WTC11 (cell line): ENCODE data around the gene JOSD2.

Experiments used
- ATF1 ChIP-seq: sonication (generic); formaldehyde crosslinking; IDR thresholded peaks from 2 replicates; pipeline ENCODE4 v1.8.1; 2023; ENCODE audit warnings: mild to moderate bottlenecking, moderate library complexity, missing genetic modification reagents
- CREM ChIP-seq: sonication (generic); formaldehyde crosslinking; IDR thresholded peaks from 2 replicates; pipeline ENCODE4 v1.8.1; 2022; ENCODE audit warnings: mild to moderate bottlenecking, missing genetic modification reagents, moderate library complexity
- CTCF ChIP-seq: fragments of 200-600 bp; IDR thresholded peaks from 2 replicates; pipeline ENCODE4 v1.8.0; 2022; ENCODE audit warnings: antibody characterized with exemption
- E2F1 ChIP-seq: sonication (generic); formaldehyde crosslinking; IDR thresholded peaks from 2 replicates; pipeline ENCODE4 v1.8.0; 2022; ENCODE audit warnings: mild to moderate bottlenecking, missing genetic modification reagents
- IRF1 ChIP-seq: sonication (generic); formaldehyde crosslinking; IDR thresholded peaks from 2 replicates; pipeline ENCODE4 v1.8.0; 2023; ENCODE audit warnings: missing genetic modification reagents
- MAX ChIP-seq: sonication (generic); formaldehyde crosslinking; IDR thresholded peaks from 2 replicates; pipeline ENCODE4 v1.8.0; 2022; ENCODE audit warnings: mild to moderate bottlenecking, missing genetic modification reagents
- NFE2L1 ChIP-seq: sonication (generic); formaldehyde crosslinking; IDR thresholded peaks from 2 replicates; pipeline ENCODE4 v1.8.1; 2023; ENCODE audit warnings: missing genetic modification reagents
- NR3C1 ChIP-seq: sonication (generic); formaldehyde crosslinking; conservative IDR thresholded peaks from 2 replicates; pipeline ENCODE4 v1.8.1; 2023; ENCODE audit warnings: low read depth, mild to moderate bottlenecking, missing genetic modification reagents
- USF1 ChIP-seq: sonication (generic); formaldehyde crosslinking; IDR thresholded peaks from 2 replicates; pipeline ENCODE4 v1.8.0; 2022; ENCODE audit warnings: mild to moderate bottlenecking, missing genetic modification reagents
- ZNF121 ChIP-seq: sonication (generic); formaldehyde crosslinking; IDR thresholded peaks from 2 replicates; pipeline ENCODE4 v1.8.0; 2023; ENCODE audit warnings: missing genetic modification reagents
- ZNF263 ChIP-seq: sonication (generic); formaldehyde crosslinking; IDR thresholded peaks from 2 replicates; pipeline ENCODE4 v1.8.1; 2022; ENCODE audit warnings: low read depth, mild to moderate bottlenecking, moderate library complexity, missing genetic modification reagents

- TF ChIP-seq CTCF (no peak), MAX (CRISPR knock-in tag) (no peak), ZNF263 (no peak), NFE2L1 (CRISPR knock-in tag) (no peak), IRF1 (CRISPR knock-in tag) (no peak), CREM (no peak), ZNF121 (CRISPR knock-in tag) (no peak), E2F1 (CRISPR knock-in tag) (no peak), ATF1 (CRISPR knock-in tag) (no peak), NR3C1 (CRISPR knock-in tag) (no peak), USF1 (no peak)
These were observed 39.1 kb upstream of the JOSD2 start for GRCh38 chr19:50549927-50550593.
